ENCODE results near the gene EFEMP1. TPM values are rescaled to one million over a fixed set of nuclear protein-coding genes. Genes with fewer than 3 reads are reported as not detected.

Gene EFEMP1
- total RNA-seq, 1 experiment from 2014 or later, result 0.34 TPM

DNA sequence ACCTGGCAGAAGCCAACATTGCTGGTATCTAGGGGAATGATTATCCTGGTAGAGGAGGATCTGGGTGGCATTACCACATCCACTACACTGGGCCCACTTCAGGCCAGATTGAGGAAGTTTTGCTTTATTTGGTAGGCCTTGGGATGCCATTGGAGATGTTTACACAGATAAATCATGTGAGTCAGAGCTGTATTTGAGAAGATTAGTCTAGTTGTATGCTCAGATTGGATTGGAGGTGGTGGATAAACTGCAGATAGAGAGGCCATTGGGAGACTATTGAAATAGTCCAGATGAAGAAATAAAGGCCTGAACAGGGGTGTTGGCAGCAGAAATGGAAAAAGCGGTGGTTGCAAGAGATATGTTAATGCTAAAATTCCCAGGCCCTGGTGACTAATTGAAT, 81.5 kb downstream of the EFEMP1 start:
- ChIA-PET POLR2A (no interaction called here), CTCF (no interaction called here), RAD21 (ENCODE audit: low non-redundant PET in 1 of 2, low total read pairs in 2 of 2, uncharacterized antibody in 2 of 2, unreplicated experiment in 2 of 2) (no interaction called here)
- Histone ChIP-seq H3K9me2 (ENCODE audit: insufficient read depth) (no peaks in the 10 kb centered on the region), H3K27me3 (ENCODE audit: insufficient read depth, low read length) (no peaks in the 10 kb centered on the region), H3K4me2 (ENCODE audit: low read length) (no peak overlapping the region), H3K79me2 (ENCODE audit: insufficient read depth, low read length) (no peaks in the 10 kb centered on the region), H4K20me1 (ENCODE audit: insufficient read depth) (no peaks in the 10 kb centered on the region), H3K4me3 (replicated peaks in 1 of 2; ENCODE audit: low read depth in 1 of 2, low read length in 2 of 2) (no peak overlapping the region), H3K9me3 (ENCODE audit: control insufficient read depth in 1 of 2, insufficient read depth in 1 of 2, low read depth in 1 of 2, low read length in 2 of 2) (no peaks in the 10 kb centered on the region), H3K9ac (ENCODE audit: low read length) (no peak overlapping the region), H3K4me1 (ENCODE audit: control insufficient read depth in 1 of 2, insufficient read depth in 2 of 2, low read length in 2 of 2) (peaks cover 0 to 5% of the 10 kb centered on the region in 2 experiments; a peak in 1 of 4 replicates), H3K27ac (ENCODE audit: low read depth, low read length) (no peak overlapping the region), H2AFZ (ENCODE audit: low read depth, low read length, poor library complexity, severe bottlenecking) (no peak overlapping the region), H3K36me3 (ENCODE audit: control insufficient read depth in 1 of 2, insufficient read depth in 2 of 2, low read length in 2 of 2) (no peaks in the 10 kb centered on the region)
- DNase-seq (ENCODE audit: low read depth, low spot score) (no peak), ATAC-seq (no peak)
- intact Hi-C loops (cut with micrococcal nuclease), result no loop called here
- TF ChIP-seq CBX3 (IDR thresholded peaks at IDR 0.05; ENCODE audit: low read depth), result no peak
- BruUV-seq (replicated peaks), result no TSS peak

DNA sequence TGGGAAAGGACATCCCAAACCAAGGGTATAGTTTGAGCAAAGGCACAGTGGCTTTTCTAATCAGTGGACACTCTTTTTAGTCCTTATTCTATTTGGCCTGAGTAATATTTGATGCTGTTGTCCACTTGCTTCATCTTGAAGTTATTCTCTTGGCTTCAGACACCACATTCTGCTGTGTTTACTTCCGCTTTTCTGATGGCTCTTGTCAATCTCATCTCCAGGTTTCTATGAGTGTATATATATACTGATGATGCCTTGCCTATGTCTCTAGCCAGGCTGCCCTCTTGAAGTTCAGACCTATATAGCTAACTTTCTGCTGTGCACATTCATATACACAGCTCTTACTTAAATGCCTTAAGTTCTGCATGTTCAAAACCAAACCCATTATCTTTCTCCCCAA, 83.1 kb downstream of the EFEMP1 start:
- H3K9me2 ChIP-seq (ENCODE audit: insufficient read depth), result no peaks in the 10 kb centered on the region
- no peak overlapping the region for H3K4me3 ChIP-seq (replicated peaks in 1 of 2; ENCODE audit: low read depth in 1 of 2, low read length in 2 of 2)
- no peak overlapping the region for H3K4me2 ChIP-seq (ENCODE audit: low read length)
- no peak for TF ChIP-seq FOSL1 (IDR thresholded peaks at IDR 0.05; ENCODE audit: low read depth)
- TF ChIP-seq TCF7L2 (IDR thresholded peaks at IDR 0.05; ENCODE audit: borderline replicate concordance, extremely low read depth, insufficient read depth, insufficient read length), result no peak
- no peak for TF ChIP-seq ZFX (IDR thresholded peaks at IDR 0.05)
- no peak for TF ChIP-seq POLR2A (IDR thresholded peaks at IDR 0.05; ENCODE audit: borderline replicate concordance, extremely low read depth, insufficient read depth, insufficient read length)
- TF ChIP-seq CEBPB (IDR thresholded peaks at IDR 0.05; ENCODE audit: low read depth), result no peak
- TF ChIP-seq RAD21 (IDR thresholded peaks at IDR 0.05; ENCODE audit: low read depth), result no peak
- no peak for TF ChIP-seq SP1 (IDR thresholded peaks at IDR 0.05; ENCODE audit: low read depth)
- TF ChIP-seq, protein P1, sequence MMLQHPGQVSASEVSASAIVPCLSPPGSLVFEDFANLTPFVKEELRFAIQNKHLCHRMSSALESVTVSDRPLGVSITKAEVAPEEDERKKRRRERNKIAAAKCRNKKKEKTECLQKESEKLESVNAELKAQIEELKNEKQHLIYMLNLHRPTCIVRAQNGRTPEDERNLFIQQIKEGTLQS (IDR thresholded peaks at IDR 0.05), result no peak
- TF ChIP-seq JUND (IDR thresholded peaks at IDR 0.05), result no peak
- no peak for TF ChIP-seq ELF1 (IDR thresholded peaks at IDR 0.05; ENCODE audit: borderline replicate concordance, low read depth)
- no peak for TF ChIP-seq ZBTB33 (IDR thresholded peaks at IDR 0.05; ENCODE audit: extremely low read depth, insufficient replicate concordance, low read length)
- no peak for TF ChIP-seq CBX3 (IDR thresholded peaks at IDR 0.05; ENCODE audit: low read depth)
- no peak for TF ChIP-seq EZH2 (IDR thresholded peaks at IDR 0.05)
- no peak for TF ChIP-seq CTCF (IDR thresholded peaks at IDR 0.05 in 2 of 3, conservative IDR thresholded peaks at IDR 0.05 in 1 of 3; ENCODE audit: borderline replicate concordance in 1 of 3, insufficient read depth in 1 of 3, low read depth in 2 of 3, low read length in 2 of 3)
- DNase-seq (ENCODE audit: low read depth, low spot score) (no peak), ATAC-seq (no peak)
- CTCF ChIA-PET, result no interaction called here
- RAD21 ChIA-PET (ENCODE audit: low non-redundant PET in 1 of 2, low total read pairs in 2 of 2, uncharacterized antibody in 2 of 2, unreplicated experiment in 2 of 2), result no interaction called here
- POLR2A ChIA-PET, result no interaction called here
- no peak overlapping the region for H2AFZ ChIP-seq (ENCODE audit: low read depth, low read length, poor library complexity, severe bottlenecking)
- H3K79me2 ChIP-seq (ENCODE audit: insufficient read depth, low read length), result no peaks in the 10 kb centered on the region
- intact Hi-C loops (cut with micrococcal nuclease), result no loop called here
- H3K9me3 ChIP-seq (ENCODE audit: control insufficient read depth in 1 of 2, insufficient read depth in 1 of 2, low read depth in 1 of 2, low read length in 2 of 2), result no peaks in the 10 kb centered on the region
- no peaks in the 10 kb centered on the region for H4K20me1 ChIP-seq (ENCODE audit: insufficient read depth)
- H3K4me1 ChIP-seq (ENCODE audit: control insufficient read depth in 1 of 2, insufficient read depth in 2 of 2, low read length in 2 of 2), result peaks cover 0 to 5% of the 10 kb centered on the region in 2 experiments; a peak in 1 of 4 replicates
- H3K36me3 ChIP-seq (ENCODE audit: control insufficient read depth in 1 of 2, insufficient read depth in 2 of 2, low read length in 2 of 2), result no peaks in the 10 kb centered on the region
- no TSS peak for BruUV-seq (replicated peaks)
- H3K27ac ChIP-seq (ENCODE audit: low read depth, low read length), result no peak overlapping the region
- H3K27me3 ChIP-seq (ENCODE audit: insufficient read depth, low read length), result no peaks in the 10 kb centered on the region
- H3K9ac ChIP-seq (ENCODE audit: low read length), result no peak overlapping the region
